HEK293 (cell line): ENCODE measurements around the gene MMP14.
A peak's percentile ranks its signal among the peaks of the same experiment; 100 is the strongest.

Experiments
- CTCF ChIA-PET: fragments of 350-600 bp; formaldehyde crosslinking; extraction: SDS; loops from one replicate; lab custom pipeline; 2021; ENCODE audit warnings: antibody characterized with exemption; lab: Yijun Ruan, JAX
- POLR2A ChIA-PET: fragments of 300-600 bp; formaldehyde crosslinking; extraction: SDS; loops from one replicate; lab custom pipeline; 2020; ENCODE audit warnings: antibody characterized with exemption, inconsistent platforms; lab: Yijun Ruan, JAX
- H3K27ac ChIP-seq: fragments of 200-500 bp; sonication (Bioruptor generic); 2 replicates; pipeline ENCODE4 v1.5.1; 2014; ENCODE audit warnings: low read depth, low read length, control low read depth, inconsistent platforms; ENCODE audit errors: extremely low read depth
- H3K36me3 ChIP-seq, 2 experiments: fragments of 200-500 bp in 1 of 2; sonication (Bioruptor generic) in 1 of 2; 1 replicate in 1 of 2; 2 replicates in 1 of 2; pipeline ENCODE4 v1.5.1; 2014 to 2017; ENCODE audit warnings: inconsistent platforms in 2 of 2, low read length in 2 of 2; ENCODE audit not compliant: control insufficient read depth in 2 of 2, insufficient read depth in 1 of 2
- H3K4me1 ChIP-seq: fragments of 200-500 bp; sonication (Bioruptor generic); 2 replicates; pipeline ENCODE4 v1.5.1; 2014; ENCODE audit warnings: mild to moderate bottlenecking, low read length, inconsistent platforms; ENCODE audit not compliant: control insufficient read depth, insufficient read depth
- H3K4me3 ChIP-seq: 2 replicates; pipeline ENCODE4 v1.5.1; 2011; ENCODE audit warnings: low read depth, mild to moderate bottlenecking, control low read depth, low read length, moderate library complexity
- H3K9me3 ChIP-seq: fragments of 200-500 bp; sonication (Bioruptor generic); 2 replicates; pipeline ENCODE4 v1.5.1; 2014; ENCODE audit warnings: low read depth, low read length, inconsistent platforms; ENCODE audit not compliant: control insufficient read depth, insufficient read depth
- EGR2 ChIP-seq: fragments of 450-650 bp; formaldehyde crosslinking; IDR thresholded peaks from 2 replicates; pipeline ENCODE4 v1.5.1; 2016; ENCODE audit warnings: low read depth, missing biosample characterization, missing genetic modification characterization
- GLI2 ChIP-seq: fragments of 450-650 bp; formaldehyde crosslinking; IDR thresholded peaks from 2 replicates; pipeline ENCODE4; 2017; ENCODE audit warnings: missing biosample characterization, missing genetic modification characterization, low read depth, borderline replicate concordance
- KLF1 ChIP-seq: fragments of 450-650 bp; formaldehyde crosslinking; IDR thresholded peaks from 2 replicates; pipeline ENCODE4 v1.5.1; 2016; ENCODE audit warnings: missing biosample characterization, missing genetic modification characterization
- ZBTB20 ChIP-seq: fragments of 450-650 bp; formaldehyde crosslinking; IDR thresholded peaks from 2 replicates; pipeline ENCODE4 v1.5.1; 2016; ENCODE audit warnings: missing biosample characterization, missing genetic modification characterization
- ZFHX2 ChIP-seq: fragments of 450-650 bp; formaldehyde crosslinking; conservative IDR thresholded peaks from 2 replicates; pipeline ENCODE4 v1.5.1; 2016; ENCODE audit warnings: missing biosample characterization, missing genetic modification characterization
- ZNF10 ChIP-seq: fragments of 450-650 bp; formaldehyde crosslinking; IDR thresholded peaks from 2 replicates; pipeline ENCODE4 v1.5.1; 2017; ENCODE audit warnings: missing biosample characterization, missing genetic modification characterization
- ZNF132 ChIP-seq: fragments of 450-650 bp; formaldehyde crosslinking; IDR thresholded peaks from 2 replicates; pipeline ENCODE4 v1.5.1; 2017; ENCODE audit warnings: missing biosample characterization, missing genetic modification characterization, borderline replicate concordance
- ZNF133 ChIP-seq: fragments of 450-650 bp; formaldehyde crosslinking; IDR thresholded peaks from 2 replicates; pipeline ENCODE4 v1.5.1; 2016; ENCODE audit warnings: missing biosample characterization, missing genetic modification characterization
- ZNF416 ChIP-seq: fragments of 450-650 bp; formaldehyde crosslinking; IDR thresholded peaks from 2 replicates; pipeline ENCODE4 v1.5.1; 2016; ENCODE audit warnings: missing biosample characterization, missing genetic modification characterization
- ZNF549 ChIP-seq: fragments of 450-650 bp; IDR thresholded peaks from 2 replicates; pipeline ENCODE4 v1.5.1; 2018; ENCODE audit warnings: missing biosample characterization, missing genetic modification characterization, mild to moderate bottlenecking, inconsistent platforms, moderate library complexity
- ZNF621 ChIP-seq: fragments of 450-650 bp; formaldehyde crosslinking; IDR thresholded peaks from 2 replicates; pipeline ENCODE4 v1.5.1; 2017; ENCODE audit warnings: missing biosample characterization, missing genetic modification characterization
- ZNF629 ChIP-seq: fragments of 450-650 bp; formaldehyde crosslinking; IDR thresholded peaks from 2 replicates; pipeline ENCODE4 v1.5.1; 2017; ENCODE audit warnings: missing biosample characterization, missing genetic modification characterization
- ZNF768 ChIP-seq: fragments of 450-650 bp; formaldehyde crosslinking; IDR thresholded peaks from 2 replicates; pipeline ENCODE4 v1.5.1; 2018; ENCODE audit warnings: missing biosample characterization, mild to moderate bottlenecking, missing genetic modification characterization
- ZSCAN5A ChIP-seq: fragments of 450-650 bp; formaldehyde crosslinking; IDR thresholded peaks from 2 replicates; pipeline ENCODE4 v1.5.1; 2016; ENCODE audit warnings: missing biosample characterization, missing genetic modification characterization
- TF ChIP-seq, protein P1 (sequence below): fragments of 450-650 bp; formaldehyde crosslinking; IDR thresholded peaks from 2 replicates; pipeline ENCODE4 v1.5.1; 2016; ENCODE audit warnings: missing biosample characterization, missing genetic modification characterization
- TF ChIP-seq, protein P2 (sequence below): fragments of 450-650 bp; formaldehyde crosslinking; IDR thresholded peaks from 2 replicates; pipeline ENCODE4 v1.5.0; 2017; ENCODE audit warnings: missing biosample characterization, missing genetic modification characterization, borderline replicate concordance
- TF ChIP-seq, protein P3 (sequence below): fragments of 450-650 bp; formaldehyde crosslinking; IDR thresholded peaks from 2 replicates; pipeline ENCODE4 v1.5.1; 2017; ENCODE audit warnings: missing biosample characterization, missing genetic modification characterization
- TF ChIP-seq, protein P4 (sequence below): fragments of 450-650 bp; formaldehyde crosslinking; IDR thresholded peaks from 2 replicates; pipeline ENCODE4 v1.5.1; 2016; ENCODE audit warnings: missing biosample characterization, missing genetic modification characterization
- TF ChIP-seq, protein P5 (sequence below): fragments of 450-650 bp; formaldehyde crosslinking; IDR thresholded peaks from 2 replicates; pipeline ENCODE4 v1.5.1; 2016; ENCODE audit warnings: missing biosample characterization, missing genetic modification characterization, low read depth

Gene MMP14

DNA sequence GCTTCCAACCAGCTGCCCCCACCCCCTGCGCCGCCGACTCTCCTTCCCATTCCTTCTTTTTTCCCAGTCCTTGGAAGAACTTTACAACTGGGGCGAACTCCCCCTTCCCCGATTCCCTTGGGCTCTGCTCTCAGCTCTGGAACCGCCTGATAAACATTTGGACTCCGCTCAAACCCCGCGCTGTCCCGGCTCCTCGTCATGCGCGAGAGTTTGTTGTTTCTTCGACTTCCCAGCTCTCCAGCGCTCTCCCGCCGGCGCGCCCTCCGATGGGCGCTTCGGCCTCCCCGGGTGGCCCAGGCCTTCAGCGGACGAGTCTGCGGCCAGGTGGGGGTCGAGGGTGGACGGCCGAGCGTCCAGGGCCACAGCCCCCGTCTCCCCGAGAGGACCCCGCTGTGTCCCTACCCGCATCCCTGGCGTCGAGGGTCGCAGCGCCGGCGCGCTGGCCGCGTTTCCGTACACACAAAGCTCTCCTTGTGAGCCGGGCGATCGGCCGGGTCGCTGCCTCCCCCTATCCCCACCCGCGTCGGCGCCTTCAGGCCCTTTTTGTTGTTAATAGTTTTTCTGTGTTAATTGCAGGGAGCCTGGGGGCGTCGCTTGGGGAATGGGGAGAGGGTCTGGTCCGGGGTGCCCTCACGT is 847 bp downstream of the MMP14 start:
- POLR2A ChIA-PET: interaction anchor here (0.5 to 1.0 kb wide), 2 partner anchors 12 to 77 kb away, joined by 3 read pairs; no protein-coding TSS in a partner anchor
- Histone ChIP-seq H3K4me3 (peak overlapping the region; percentile 24), H3K36me3 (peaks cover 18 to 27% of the 10 kb centered on the region in 2 experiments; a peak in 2 of 3 replicates), H3K4me1 (no peaks in the 10 kb centered on the region), H3K27ac (peak overlapping the region; percentile 17; the same call in 1 of the 2 replicates), H3K9me3 (no peaks in the 10 kb centered on the region)
- CTCF ChIA-PET: interaction anchor here (0.6 to 1.3 kb wide), 3 partner anchors 14 to 309 kb away, joined by 3 to 10 read pairs (median 4); no protein-coding TSS in a partner anchor
- TF ChIP-seq ZNF416 (tag by site-specific recombination) (no peak), ZNF10 (tag by site-specific recombination) (no peak), ZBTB20 (tag by site-specific recombination) (no peak), ZSCAN5A (tag by site-specific recombination) (no peak), EGR2 (tag by site-specific recombination) (no peak), ZNF621 (tag by site-specific recombination) (no peak), GLI2 (tag by site-specific recombination) (no peak), ZNF133 (tag by site-specific recombination) (no peak), ZNF768 (tag by site-specific recombination) (no peak), ZNF629 (tag by site-specific recombination) (no peak), KLF1 (tag by site-specific recombination) (no peak), ZFHX2 (tag by site-specific recombination) (no peak), ZNF132 (tag by site-specific recombination) (no peak), ZNF549 (no peak)
- TF ChIP-seq, protein P1, sequence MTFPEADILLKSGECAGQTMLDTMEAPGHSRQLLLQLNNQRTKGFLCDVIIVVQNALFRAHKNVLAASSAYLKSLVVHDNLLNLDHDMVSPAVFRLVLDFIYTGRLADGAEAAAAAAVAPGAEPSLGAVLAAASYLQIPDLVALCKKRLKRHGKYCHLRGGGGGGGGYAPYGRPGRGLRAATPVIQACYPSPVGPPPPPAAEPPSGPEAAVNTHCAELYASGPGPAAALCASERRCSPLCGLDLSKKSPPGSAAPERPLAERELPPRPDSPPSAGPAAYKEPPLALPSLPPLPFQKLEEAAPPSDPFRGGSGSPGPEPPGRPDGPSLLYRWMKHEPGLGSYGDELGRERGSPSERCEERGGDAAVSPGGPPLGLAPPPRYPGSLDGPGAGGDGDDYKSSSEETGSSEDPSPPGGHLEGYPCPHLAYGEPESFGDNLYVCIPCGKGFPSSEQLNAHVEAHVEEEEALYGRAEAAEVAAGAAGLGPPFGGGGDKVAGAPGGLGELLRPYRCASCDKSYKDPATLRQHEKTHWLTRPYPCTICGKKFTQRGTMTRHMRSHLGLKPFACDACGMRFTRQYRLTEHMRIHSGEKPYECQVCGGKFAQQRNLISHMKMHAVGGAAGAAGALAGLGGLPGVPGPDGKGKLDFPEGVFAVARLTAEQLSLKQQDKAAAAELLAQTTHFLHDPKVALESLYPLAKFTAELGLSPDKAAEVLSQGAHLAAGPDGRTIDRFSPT (tag by site-specific recombination): no peak
- TF ChIP-seq, protein P2, sequence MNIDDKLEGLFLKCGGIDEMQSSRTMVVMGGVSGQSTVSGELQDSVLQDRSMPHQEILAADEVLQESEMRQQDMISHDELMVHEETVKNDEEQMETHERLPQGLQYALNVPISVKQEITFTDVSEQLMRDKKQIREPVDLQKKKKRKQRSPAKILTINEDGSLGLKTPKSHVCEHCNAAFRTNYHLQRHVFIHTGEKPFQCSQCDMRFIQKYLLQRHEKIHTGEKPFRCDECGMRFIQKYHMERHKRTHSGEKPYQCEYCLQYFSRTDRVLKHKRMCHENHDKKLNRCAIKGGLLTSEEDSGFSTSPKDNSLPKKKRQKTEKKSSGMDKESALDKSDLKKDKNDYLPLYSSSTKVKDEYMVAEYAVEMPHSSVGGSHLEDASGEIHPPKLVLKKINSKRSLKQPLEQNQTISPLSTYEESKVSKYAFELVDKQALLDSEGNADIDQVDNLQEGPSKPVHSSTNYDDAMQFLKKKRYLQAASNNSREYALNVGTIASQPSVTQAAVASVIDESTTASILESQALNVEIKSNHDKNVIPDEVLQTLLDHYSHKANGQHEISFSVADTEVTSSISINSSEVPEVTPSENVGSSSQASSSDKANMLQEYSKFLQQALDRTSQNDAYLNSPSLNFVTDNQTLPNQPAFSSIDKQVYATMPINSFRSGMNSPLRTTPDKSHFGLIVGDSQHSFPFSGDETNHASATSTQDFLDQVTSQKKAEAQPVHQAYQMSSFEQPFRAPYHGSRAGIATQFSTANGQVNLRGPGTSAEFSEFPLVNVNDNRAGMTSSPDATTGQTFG (tag by site-specific recombination): no peak
- TF ChIP-seq, protein P3, sequence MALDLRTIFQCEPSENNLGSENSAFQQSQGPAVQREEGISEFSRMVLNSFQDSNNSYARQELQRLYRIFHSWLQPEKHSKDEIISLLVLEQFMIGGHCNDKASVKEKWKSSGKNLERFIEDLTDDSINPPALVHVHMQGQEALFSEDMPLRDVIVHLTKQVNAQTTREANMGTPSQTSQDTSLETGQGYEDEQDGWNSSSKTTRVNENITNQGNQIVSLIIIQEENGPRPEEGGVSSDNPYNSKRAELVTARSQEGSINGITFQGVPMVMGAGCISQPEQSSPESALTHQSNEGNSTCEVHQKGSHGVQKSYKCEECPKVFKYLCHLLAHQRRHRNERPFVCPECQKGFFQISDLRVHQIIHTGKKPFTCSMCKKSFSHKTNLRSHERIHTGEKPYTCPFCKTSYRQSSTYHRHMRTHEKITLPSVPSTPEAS (tag by site-specific recombination): no peak
- TF ChIP-seq, protein P4, sequence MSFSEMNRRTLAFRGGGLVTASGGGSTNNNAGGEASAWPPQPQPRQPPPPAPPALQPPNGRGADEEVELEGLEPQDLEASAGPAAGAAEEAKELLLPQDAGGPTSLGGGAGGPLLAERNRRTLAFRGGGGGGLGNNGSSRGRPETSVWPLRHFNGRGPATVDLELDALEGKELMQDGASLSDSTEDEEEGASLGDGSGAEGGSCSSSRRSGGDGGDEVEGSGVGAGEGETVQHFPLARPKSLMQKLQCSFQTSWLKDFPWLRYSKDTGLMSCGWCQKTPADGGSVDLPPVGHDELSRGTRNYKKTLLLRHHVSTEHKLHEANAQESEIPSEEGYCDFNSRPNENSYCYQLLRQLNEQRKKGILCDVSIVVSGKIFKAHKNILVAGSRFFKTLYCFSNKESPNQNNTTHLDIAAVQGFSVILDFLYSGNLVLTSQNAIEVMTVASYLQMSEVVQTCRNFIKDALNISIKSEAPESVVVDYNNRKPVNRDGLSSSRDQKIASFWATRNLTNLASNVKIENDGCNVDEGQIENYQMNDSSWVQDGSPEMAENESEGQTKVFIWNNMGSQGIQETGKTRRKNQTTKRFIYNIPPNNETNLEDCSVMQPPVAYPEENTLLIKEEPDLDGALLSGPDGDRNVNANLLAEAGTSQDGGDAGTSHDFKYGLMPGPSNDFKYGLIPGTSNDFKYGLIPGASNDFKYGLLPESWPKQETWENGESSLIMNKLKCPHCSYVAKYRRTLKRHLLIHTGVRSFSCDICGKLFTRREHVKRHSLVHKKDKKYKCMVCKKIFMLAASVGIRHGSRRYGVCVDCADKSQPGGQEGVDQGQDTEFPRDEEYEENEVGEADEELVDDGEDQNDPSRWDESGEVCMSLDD (tag by site-specific recombination): no peak
- TF ChIP-seq, protein P5, sequence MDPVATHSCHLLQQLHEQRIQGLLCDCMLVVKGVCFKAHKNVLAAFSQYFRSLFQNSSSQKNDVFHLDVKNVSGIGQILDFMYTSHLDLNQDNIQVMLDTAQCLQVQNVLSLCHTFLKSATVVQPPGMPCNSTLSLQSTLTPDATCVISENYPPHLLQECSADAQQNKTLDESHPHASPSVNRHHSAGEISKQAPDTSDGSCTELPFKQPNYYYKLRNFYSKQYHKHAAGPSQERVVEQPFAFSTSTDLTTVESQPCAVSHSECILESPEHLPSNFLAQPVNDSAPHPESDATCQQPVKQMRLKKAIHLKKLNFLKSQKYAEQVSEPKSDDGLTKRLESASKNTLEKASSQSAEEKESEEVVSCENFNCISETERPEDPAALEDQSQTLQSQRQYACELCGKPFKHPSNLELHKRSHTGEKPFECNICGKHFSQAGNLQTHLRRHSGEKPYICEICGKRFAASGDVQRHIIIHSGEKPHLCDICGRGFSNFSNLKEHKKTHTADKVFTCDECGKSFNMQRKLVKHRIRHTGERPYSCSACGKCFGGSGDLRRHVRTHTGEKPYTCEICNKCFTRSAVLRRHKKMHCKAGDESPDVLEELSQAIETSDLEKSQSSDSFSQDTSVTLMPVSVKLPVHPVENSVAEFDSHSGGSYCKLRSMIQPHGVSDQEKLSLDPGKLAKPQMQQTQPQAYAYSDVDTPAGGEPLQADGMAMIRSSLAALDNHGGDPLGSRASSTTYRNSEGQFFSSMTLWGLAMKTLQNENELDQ (tag by site-specific recombination): no peak
